Activated CD4-positive, alpha-beta T cell treated with anti-CD3 and anti-CD28 coated beads, Interleukin-2, amount 50 U/mL, for 16 hours (primary cell): ENCODE results near the gene NCK2.
A peak's percentile ranks its signal among the peaks of the same experiment; 100 is the strongest.

Source experiments
- DNase-seq: peaks from one replicate; pipeline ENCODE4 v3.0.0-alpha.2; 2020

NCK2 gene

DNA sequence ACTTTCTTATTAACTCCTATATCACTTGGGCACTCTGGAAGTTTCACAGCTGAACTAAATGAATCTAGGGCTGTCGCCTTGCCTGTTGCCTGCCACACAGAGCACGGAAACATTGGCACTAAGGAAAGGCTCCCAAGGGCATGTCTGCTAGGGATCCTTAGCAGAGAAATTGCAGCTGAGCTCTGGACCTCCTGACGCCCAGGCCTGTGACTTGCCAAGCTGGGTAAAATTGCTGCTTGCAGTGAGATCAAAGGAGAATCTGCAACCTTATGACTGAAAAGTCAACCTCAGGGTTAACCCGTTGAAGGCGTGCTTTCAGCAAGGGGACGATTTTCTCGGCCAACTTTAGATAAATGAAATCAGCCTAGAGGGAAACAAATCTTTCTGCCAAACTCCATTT, 189.8 kb downstream of the NCK2 start:
- peak; percentile 67 for DNase-seq

DNA sequence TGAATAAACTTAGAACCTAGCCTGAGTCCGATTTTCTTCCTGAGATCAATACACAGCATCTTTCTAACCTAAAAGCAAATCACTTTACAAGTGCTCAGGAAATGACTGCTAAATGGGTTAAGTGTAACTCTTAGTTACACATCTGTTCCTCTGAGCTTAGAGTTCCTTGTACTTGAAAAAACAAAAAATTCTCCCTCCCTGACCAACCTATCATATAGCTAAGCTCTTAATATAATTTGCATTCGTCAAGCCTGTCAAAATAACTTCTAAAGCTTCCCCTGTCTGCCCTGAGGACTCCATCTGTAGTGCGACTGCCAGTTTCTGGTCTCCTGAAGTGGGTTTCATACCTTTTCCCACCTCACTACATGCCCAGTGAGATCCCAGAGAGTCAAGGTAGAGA, 190.4 kb downstream of the NCK2 start:
- peak; percentile 18 for DNase-seq

DNA sequence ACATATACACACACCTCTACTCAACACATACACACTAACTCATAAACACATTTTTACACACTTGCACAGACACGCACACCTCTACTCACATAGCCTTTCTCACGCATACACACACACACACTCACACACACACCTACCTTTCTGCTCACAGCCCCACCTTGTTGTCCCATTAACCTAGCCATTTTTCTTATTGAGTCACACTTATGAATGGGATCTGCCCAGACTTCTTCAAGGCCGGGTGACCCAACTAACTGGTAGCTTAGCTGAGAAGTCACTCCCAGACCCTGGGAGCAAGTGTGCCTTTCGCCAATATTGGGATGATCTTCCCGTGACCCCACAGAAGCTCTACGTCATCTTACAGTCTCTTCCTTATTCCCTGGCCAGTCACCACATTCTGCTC, 192.2 kb downstream of the NCK2 start:
- no peak for DNase-seq

DNA sequence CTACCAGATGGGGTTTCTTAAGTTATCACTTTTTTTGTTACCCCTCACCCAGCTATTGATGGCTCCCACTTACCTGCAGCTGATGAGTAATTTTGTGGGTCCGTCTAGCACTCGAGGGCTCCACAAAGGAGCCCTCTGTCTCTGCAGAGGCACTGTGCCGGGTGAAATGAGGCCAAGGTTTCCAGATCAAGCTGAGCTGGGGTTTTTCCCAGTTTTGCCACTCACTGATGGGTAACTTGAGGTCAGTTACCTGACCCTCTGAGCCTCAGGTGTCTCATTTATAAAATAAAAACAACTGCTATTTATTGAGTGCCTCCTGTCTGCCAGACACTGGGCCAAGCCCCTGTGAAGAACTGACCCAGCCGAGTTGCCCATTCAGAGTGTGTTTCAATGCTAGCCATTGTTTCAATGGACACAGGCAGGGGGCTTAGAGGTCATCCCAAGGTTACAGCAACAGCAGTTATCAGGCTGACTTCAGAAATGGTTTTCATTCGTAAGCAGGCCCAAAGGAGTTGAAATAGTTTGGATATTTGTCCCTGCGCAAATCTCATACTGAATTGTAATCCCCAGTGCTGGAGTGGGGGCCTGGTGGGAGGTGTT, 192.9 kb downstream of the NCK2 start:
- DNase-seq, result no peak
